HG03469 (cell line): Measurements from ENCODE around the gene SIK3.
A peak's percentile ranks its signal among the peaks of the same experiment; 100 is the strongest.
"Not testable (repeated sequence)": the region's sequence is repeated elsewhere in the genome, so short reads cannot be mapped to it uniquely, and the experiment has no call there.

Experiments used
- ATAC-seq: cut with Tn5 transposase; IDR thresholded peaks from one replicate; pipeline ENCODE4 v1.9.1; 2021; ENCODE audit warnings: mild to moderate bottlenecking, moderate library complexity, moderate number of reproducible peaks; ENCODE audit not compliant: unreplicated experiment

Gene SIK3

GRCh38 chr11:117098269-117099232 is at the start of gene SIK3:
Gene SIK3, minus strand, starts transcription at chr11:117098428. Its CDS starts 13 bp downstream, at chr11:117098415.
- peak; percentile 49 for ATAC-seq

- ATAC-seq = no peak
These were observed 48.3 kb upstream of the SIK3 start for GRCh38 chr11:117146521-117146920.

- no peak for ATAC-seq
These were observed 47.1 kb upstream of the SIK3 start for GRCh38 chr11:117145393-117145761.

GRCh38 chr11:117144477-117145392 is 46.5 kb upstream of the SIK3 start:
- peak; percentile 20 for ATAC-seq

GRCh38 chr11:117143871-117144476 is 45.7 kb upstream of the SIK3 start, which contains the start of gene PAFAH1B2:
Gene PAFAH1B2, plus strand, starts transcription at chr11:117144287. Its CDS starts 8,161 bp downstream, at chr11:117152448.
- peak; percentile 89 for ATAC-seq

GRCh38 chr11:117143390-117143789 is 45.2 kb upstream of the SIK3 start:
- ATAC-seq = no peak

- ATAC-seq = not testable (repeated sequence)
These were observed 39.2 kb upstream of the SIK3 start for GRCh38 chr11:117137223-117138086.

- ATAC-seq = not testable (repeated sequence)
These were observed 36.8 kb upstream of the SIK3 start for GRCh38 chr11:117134979-117135378.

GRCh38 chr11:117134431-117134830 is 36.2 kb upstream of the SIK3 start:
- no peak for ATAC-seq

GRCh38 chr11:117130879-117131278 is 32.7 kb upstream of the SIK3 start:
- ATAC-seq = no peak

- ATAC-seq = not testable (repeated sequence)
These were observed 32.2 kb upstream of the SIK3 start for GRCh38 chr11:117130396-117130795.

- ATAC-seq = no peak
These were observed 30.1 kb upstream of the SIK3 start for GRCh38 chr11:117128289-117128688.

- no peak for ATAC-seq
These were observed 29.1 kb upstream of the SIK3 start for GRCh38 chr11:117127171-117127901.

GRCh38 chr11:117126223-117126965 is 28.2 kb upstream of the SIK3 start:
- no peak for ATAC-seq

- no peak for ATAC-seq
These were observed 24.3 kb upstream of the SIK3 start for GRCh38 chr11:117122556-117122955.

- ATAC-seq = no peak
These were observed 22.9 kb upstream of the SIK3 start for GRCh38 chr11:117121176-117121575.

- no peak for ATAC-seq
These were observed 19.5 kb upstream of the SIK3 start for GRCh38 chr11:117117681-117118080.

- not testable (repeated sequence) for ATAC-seq
These were observed 14.7 kb upstream of the SIK3 start for GRCh38 chr11:117112939-117113338.
